Endothelial cell of umbilical vein (primary cell): Measurements from ENCODE around the gene SMNDC1. TPM values are rescaled to one million over a fixed set of nuclear protein-coding genes. Genes with fewer than 3 reads are reported as not detected.

Experiments used
- BruUV-seq: library from RNA; stranded (reverse); fragments of 400-500 nt; replicated peaks from 2 replicates; lab custom pipeline; 2021; lab: Mats Ljungman, UMichigan
- CTCF ChIA-PET: fragments of 300-600, 350-600 bp; sonication (Branson Sonifier 250); formaldehyde crosslinking; loops from one replicate; lab custom pipeline; 2021; ENCODE audit warnings: antibody characterized with exemption, inconsistent platforms; lab: Charles Lee
- POLR2A ChIA-PET: fragments of 300-600, 350-600 bp; sonication (Branson Sonifier 250); formaldehyde crosslinking; loops from one replicate; lab custom pipeline; 2021; ENCODE audit warnings: antibody characterized with exemption, inconsistent platforms; lab: Charles Lee
- DNase-seq: peaks from one replicate; pipeline ENCODE4 v3.0.0-alpha.2; 2011; ENCODE audit warnings: low read depth, low spot score
- FAIRE-seq: peaks from 2 replicates; lab custom pipeline; 2011; peaks lifted over from hg19 to GRCh38; lab: Jason Lieb, UNC
- H2AFZ ChIP-seq: 2 replicates; pipeline ENCODE4 v1.6.0; 2012; ENCODE audit warnings: low read depth, low read length, control low read depth, inconsistent platforms
- H3K27ac ChIP-seq: 2 replicates; pipeline ENCODE4 v1.5.1; 2011; ENCODE audit warnings: low read depth, mild to moderate bottlenecking, control low read depth, low read length, moderate library complexity; ENCODE audit not compliant: insufficient read depth
- H3K27me3 ChIP-seq, 2 experiments: 2 replicates each; pipeline versions ENCODE4 v1.6.0 to v1.6.1; 2011; ENCODE audit warnings: low read length in 2 of 2, mixed read lengths in 1 of 2; ENCODE audit not compliant: control insufficient read depth in 2 of 2, insufficient read depth in 2 of 2
- H3K36me3 ChIP-seq, 2 experiments: 2 replicates in 1 of 2; 3 replicates in 1 of 2; pipeline ENCODE4 v1.5.1; 2011; ENCODE audit warnings: low read length in 2 of 2, mild to moderate bottlenecking in 1 of 2, moderate library complexity in 1 of 2; ENCODE audit not compliant: control insufficient read depth in 2 of 2, insufficient read depth in 2 of 2; ENCODE audit errors: extremely low read depth in 1 of 2
- H3K4me1 ChIP-seq: 3 replicates; pipeline ENCODE4 v1.5.1; 2011; ENCODE audit warnings: mild to moderate bottlenecking, low read length; ENCODE audit not compliant: control insufficient read depth, insufficient read depth; ENCODE audit errors: extremely low read depth
- H3K4me2 ChIP-seq: 2 replicates; pipeline ENCODE4 v1.6.1; 2011; ENCODE audit warnings: low read length, control low read depth, mixed read lengths; ENCODE audit not compliant: insufficient read depth
- H3K4me3 ChIP-seq, 3 experiments: fragments of 200-600 bp in 1 of 3; sonication (generic), shearing (Covaris generic) in 1 of 3; replicated peaks in 1 of 3; 2 replicates each; pipeline ENCODE4 v1.5.1; 2011 to 2016; ENCODE audit warnings: control low read depth in 3 of 3, low read length in 3 of 3, mild to moderate bottlenecking in 2 of 3, inconsistent platforms in 1 of 3, low read depth in 1 of 3, moderate library complexity in 1 of 3; ENCODE audit not compliant: insufficient read depth in 1 of 3
- H3K79me2 ChIP-seq: 2 replicates; pipeline ENCODE4 v1.6.0; 2012; ENCODE audit warnings: low read length, inconsistent platforms; ENCODE audit not compliant: control insufficient read depth, insufficient read depth
- H3K9ac ChIP-seq: replicated peaks from 2 replicates; pipeline ENCODE3; 2011; ENCODE audit warnings: low read length, control low read depth; ENCODE audit not compliant: insufficient read depth; ENCODE audit errors: extremely low read depth
- H3K9me1 ChIP-seq: replicated peaks from 3 replicates; pipeline ENCODE4 v1.6.0; 2011; ENCODE audit warnings: mild to moderate bottlenecking, low read length; ENCODE audit not compliant: control insufficient read depth, insufficient read depth; ENCODE audit errors: extremely low read depth
- H3K9me3 ChIP-seq: replicated peaks from 2 replicates; pipeline ENCODE4 v1.5.1; 2012; ENCODE audit warnings: low read length, inconsistent platforms; ENCODE audit not compliant: control insufficient read depth, insufficient read depth
- H4K20me1 ChIP-seq: replicated peaks from 2 replicates; pipeline ENCODE3; 2011; ENCODE audit warnings: mild to moderate bottlenecking, low read length; ENCODE audit not compliant: control insufficient read depth, insufficient read depth; ENCODE audit errors: extremely low read depth
- CTCF ChIP-seq, 2 donors: IDR thresholded peaks; 1 replicate in 1 of 2; 2 replicates in 1 of 2; pipeline ENCODE4 v1.5.1; 2011; ENCODE audit warnings: low read length in 2 of 2, mild to moderate bottlenecking in 2 of 2, moderate library complexity in 2 of 2, control low read depth in 1 of 2, inconsistent platforms in 1 of 2, low read depth in 1 of 2; ENCODE audit not compliant: insufficient read depth in 1 of 2; ENCODE audit errors: extremely low read depth in 1 of 2
- EZH2 ChIP-seq: IDR thresholded peaks from 2 replicates; pipeline ENCODE4 v1.6.1; 2012; ENCODE audit warnings: borderline replicate concordance, low read depth, mild to moderate bottlenecking, moderate library complexity, low read length, inconsistent platforms; ENCODE audit not compliant: severe bottlenecking
- FOS ChIP-seq: IDR thresholded peaks from 2 replicates; pipeline ENCODE4 v1.6.1; 2011; ENCODE audit warnings: mild to moderate bottlenecking, low read length, moderate library complexity, borderline replicate concordance; ENCODE audit not compliant: insufficient read depth
- GATA2 ChIP-seq: IDR thresholded peaks from 2 replicates; pipeline ENCODE4 v1.7.0; 2011; ENCODE audit warnings: low read depth, mild to moderate bottlenecking, moderate library complexity, mixed read lengths, low read length; ENCODE audit not compliant: insufficient read length, insufficient read depth
- JUN ChIP-seq: IDR thresholded peaks from 2 replicates; pipeline ENCODE4 v1.6.1; 2011; ENCODE audit warnings: borderline replicate concordance, low read depth; ENCODE audit not compliant: insufficient read length, insufficient read depth
- MAX ChIP-seq: IDR thresholded peaks from 2 replicates; pipeline ENCODE4 v1.6.1; 2011; ENCODE audit not compliant: insufficient read depth, insufficient read length
- MYC ChIP-seq: IDR thresholded peaks from one replicate; pipeline ENCODE4 v1.6.1; 2011; ENCODE audit warnings: mild to moderate bottlenecking, low read depth, low read length
- POLR2A ChIP-seq: IDR thresholded peaks from 2 replicates; pipeline ENCODE4 v1.6.1; 2012; ENCODE audit warnings: low read depth, mild to moderate bottlenecking, control low read depth, low read length
- POLR2AphosphoS5 ChIP-seq: IDR thresholded peaks from 2 replicates; pipeline ENCODE4 v1.6.1; 2012; ENCODE audit warnings: low read depth, mild to moderate bottlenecking, control low read depth, low read length, moderate library complexity; ENCODE audit not compliant: insufficient read depth
- dilution Hi-C: fragments of 300-500 bp; cut with MboI; formaldehyde crosslinking; loops from one replicate; pipeline ENCODE4 v1.15.0; 2019; ENCODE audit warnings: low sequenced_read_pairs; ENCODE audit not compliant: extremely low pct_ligation_motif_present
- intact Hi-C: fragments of 100-400 bp; cut with micrococcal nuclease; formaldehyde crosslinking; loops from one replicate; pipeline ENCODE4 v1.10.0; 2022
- polyA plus RNA-seq, 4 experiments: library from polyadenylated mRNA; depleted of rRNA in 3 of 4; stranded (reverse) in 3 of 4; unstranded in 1 of 4; fragments of >200 nt; gene quantifications; 2 replicates each; pipeline versions ENCODE4 v1.2.1 to v1.2.3, GENCODE V29; 2011 to 2012; ENCODE audit warnings: missing spikeins in 1 of 4
- total RNA-seq: library from RNA; stranded (reverse); gene quantifications from 2 replicates; pipeline ENCODE4 v1.2.3, GENCODE V29; 2021

Gene SMNDC1
- total and polyA plus RNA-seq, 2 donors (not counting 3 experiments of a cell fraction or from before 2014, with no cell fraction given), result 7.1 to 39.3 TPM

GRCh38 chr10:110346914-110347313 lies 42.2 kb upstream of the SMNDC1 start:
- no peaks in the 10 kb centered on the region for H3K36me3 ChIP-seq

More at GRCh38 chr10:110346914-110347313, 42.2 kb upstream of the SMNDC1 start:
- no peak overlapping the region for H3K27ac ChIP-seq
- H3K9me3 ChIP-seq, result no peaks in the 10 kb centered on the region
- dilution Hi-C loops, result no loop called here
- no peaks in the 10 kb centered on the region for H3K79me2 ChIP-seq
- intact Hi-C loops, result no loop called here
- no TSS peak for BruUV-seq
- POLR2A ChIA-PET, result no interaction called here
- H3K9ac ChIP-seq, result no peak overlapping the region
- H3K4me1 ChIP-seq, result no peaks in the 10 kb centered on the region
- no peaks in the 10 kb centered on the region for H3K9me1 ChIP-seq
- TF ChIP-seq GATA2, result no peak
- TF ChIP-seq EZH2, result no peak
- no peak for TF ChIP-seq POLR2AphosphoS5
- no peak for TF ChIP-seq MYC
- no peak for TF ChIP-seq FOS
- no peak for TF ChIP-seq MAX
- no peak for TF ChIP-seq CTCF (IDR thresholded peaks at IDR 0.05; ENCODE audit: extremely low read depth in 1 of 2, insufficient read depth in 1 of 2, low read depth in 1 of 2, low read length in 2 of 2)
- no peak for TF ChIP-seq JUN
- no peak for TF ChIP-seq POLR2A
- no peak overlapping the region for H2AFZ ChIP-seq
- no peak overlapping the region for H3K4me3 ChIP-seq
- FAIRE-seq, result no peak
- H3K27me3 ChIP-seq, result peaks cover 0 to 5% of the 10 kb centered on the region in 2 experiments
- CTCF ChIA-PET, result interaction anchor here (1.0 to 1.4 kb wide), 4 partner anchors 11 to 199 kb away, joined by 3 to 4 read pairs (median 4); no protein-coding TSS in a partner anchor
- H3K4me2 ChIP-seq, result no peak overlapping the region
- no peak for DNase-seq
- H4K20me1 ChIP-seq, result no peaks in the 10 kb centered on the region
